Stimulated activated CD8-positive, alpha-beta memory T cell treated with anti-CD3 and anti-CD28 coated beads, Interleukin-12 subunit alpha, Interleukin-12 subunit beta, amount 100 ng/mL, for 4 hours (primary cell): Measurements from ENCODE around the gene CLEC4C.
"Not testable (repeated sequence)": the region's sequence is repeated elsewhere in the genome, so short reads cannot be mapped to it uniquely, and the experiment has no call there.

ENCODE experiments used
- DNase-seq: peaks from one replicate; pipeline ENCODE4 v3.0.0-alpha.2; 2020; ENCODE audit warnings: low read depth

Gene CLEC4C

GRCh38 chr12:7747246-7747645, at the start of gene CLEC4C:
Gene CLEC4C, minus strand, starts transcription at chr12:7747375. Its CDS starts 27 bp downstream, at chr12:7747348.
- DNase-seq = no peak

- DNase-seq = no peak
Observed at GRCh38 chr12:7793211-7793610, 46.0 kb upstream of the CLEC4C start.

- DNase-seq = not testable (repeated sequence)
Observed at GRCh38 chr12:7788884-7789528, 41.8 kb upstream of the CLEC4C start, which contains the start of gene NANOG. Gene NANOG, plus strand, starts transcription at chr12:7789402. Its CDS starts 213 bp downstream, at chr12:7789615.

GRCh38 chr12:7788294-7788660, 41.1 kb upstream of the CLEC4C start:
- DNase-seq = no peak

GRCh38 chr12:7787574-7788293, 40.6 kb upstream of the CLEC4C start:
- no peak for DNase-seq

GRCh38 chr12:7784701-7785100, 37.5 kb upstream of the CLEC4C start:
- no peak for DNase-seq

GRCh38 chr12:7783433-7783832, 36.3 kb upstream of the CLEC4C start:
- DNase-seq = not testable (repeated sequence)

- DNase-seq = no peak
Observed at GRCh38 chr12:7782055-7782454, 34.9 kb upstream of the CLEC4C start.

- DNase-seq = no peak
Observed at GRCh38 chr12:7781274-7781673, 34.1 kb upstream of the CLEC4C start.

- DNase-seq = no peak
Observed at GRCh38 chr12:7769999-7770398, 22.8 kb upstream of the CLEC4C start.

- DNase-seq = no peak
Observed at GRCh38 chr12:7758766-7759140, 11.6 kb upstream of the CLEC4C start.

GRCh38 chr12:7756993-7757392, 9.8 kb upstream of the CLEC4C start:
- no peak for DNase-seq

GRCh38 chr12:7755668-7756067, 8.5 kb upstream of the CLEC4C start:
- DNase-seq = not testable (repeated sequence)

- DNase-seq = not testable (repeated sequence)
Observed at GRCh38 chr12:7751941-7752922, 5.1 kb upstream of the CLEC4C start.

GRCh38 chr12:7751394-7751793, 4.2 kb upstream of the CLEC4C start:
- DNase-seq = no peak

GRCh38 chr12:7750350-7750749, 3.2 kb upstream of the CLEC4C start:
- DNase-seq = no peak

- DNase-seq = no peak
Observed at GRCh38 chr12:7749442-7749841, 2.3 kb upstream of the CLEC4C start.

- no peak for DNase-seq
Observed at GRCh38 chr12:7748852-7749251, 1.7 kb upstream of the CLEC4C start.

- DNase-seq = no peak
Observed at GRCh38 chr12:7732993-7733392, 14.2 kb downstream of the CLEC4C start.

GRCh38 chr12:7731486-7731885, 15.7 kb downstream of the CLEC4C start:
- no peak for DNase-seq

GRCh38 chr12:7730984-7731383, 16.2 kb downstream of the CLEC4C start:
- not testable (repeated sequence) for DNase-seq

GRCh38 chr12:7729746-7730145, 17.4 kb downstream of the CLEC4C start:
- DNase-seq = no peak
